Measurements from ENCODE around the gene FAM168A. TPM values are rescaled to one million over a fixed set of nuclear protein-coding genes. Genes with fewer than 3 reads are reported as not detected.

FAM168A gene
- total and polyA plus RNA-seq, 10 donors: 2.7 to 33.2 (median 22.7) TPM

GRCh38 chr11:73399159-73399590 lies 198.7 kb downstream of the FAM168A start:
- Histone ChIP-seq H3K9me3 (no peaks in the 10 kb centered on the region), H3K36me3 (peaks cover 0 to 78% (median 42%) of the 10 kb centered on the region in 6 donors), H3K27ac (peak overlapping the region in 1 of 8 donors; percentile 33), H3K4me1 (peaks cover 0 to 13% (median 3%) of the 10 kb centered on the region in 6 donors), H3K4me3 (no peak overlapping the region), H3K27me3 (replicated peaks in 1 of 7) (no peaks in the 10 kb centered on the region)
- intact Hi-C loops (cut with DNase I; ENCODE audit: low total_unique reads): no loop called here
- 56 to 82% (median 75%) methylated on average over 6 of the region's 6 CpGs for WGBS, 5 donors
- TF ChIP-seq CTCF (IDR thresholded peaks at IDR 0.05 in 8 of 11, conservative IDR thresholded peaks at IDR 0.05 in 3 of 11): no peak
- TF ChIP-seq POLR2AphosphoS5 (IDR thresholded peaks at IDR 0.05): no peak
- no peak for TF ChIP-seq POLR2A (IDR thresholded peaks at IDR 0.05)
- no peak for DNase-seq

DNA sequence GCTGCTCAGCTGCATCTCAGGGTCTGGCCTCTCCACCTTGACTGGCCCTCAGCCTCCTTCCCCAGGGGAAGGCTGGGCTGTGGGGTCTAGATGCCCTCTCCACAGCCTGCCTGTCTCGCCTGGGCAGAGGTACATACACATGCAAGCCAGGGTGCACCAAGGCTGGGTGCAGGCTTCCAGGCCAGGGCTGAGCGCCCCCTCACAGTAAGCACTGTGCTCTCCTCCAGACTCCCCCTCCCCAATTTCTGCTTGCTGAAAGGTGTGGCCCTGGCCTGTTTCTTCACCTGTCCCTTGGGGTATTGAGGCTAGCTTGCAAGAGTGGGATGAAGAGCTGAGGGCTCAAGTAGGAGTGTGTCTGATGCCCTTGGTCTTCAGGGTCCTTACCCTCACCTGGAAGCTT lies 199.2 kb downstream of the FAM168A start:
- no peak overlapping the region for H3K4me3 ChIP-seq
- TF ChIP-seq CTCF (IDR thresholded peaks at IDR 0.05 in 8 of 11, conservative IDR thresholded peaks at IDR 0.05 in 3 of 11) (no peak), POLR2AphosphoS5 (IDR thresholded peaks at IDR 0.05) (peak in 2 of 3 donors; percentile 39 to 47), POLR2A (IDR thresholded peaks at IDR 0.05) (no peak)
- peaks cover 0 to 82% (median 47%) of the 10 kb centered on the region in 6 donors for H3K36me3 ChIP-seq
- no peaks in the 10 kb centered on the region for H3K9me3 ChIP-seq
- WGBS, 5 donors: 85 to 96% (median 94%) methylated on average over 2 of the region's 2 CpGs
- peak overlapping the region in 1 of 8 donors; percentile 33 for H3K27ac ChIP-seq
- H3K4me1 ChIP-seq: peaks cover 0 to 10% (median 1%) of the 10 kb centered on the region in 6 donors
- no peak for DNase-seq
- intact Hi-C loops (cut with DNase I; ENCODE audit: low total_unique reads): no loop called here
- no peaks in the 10 kb centered on the region for H3K27me3 ChIP-seq (replicated peaks in 1 of 7)

- H3K27ac ChIP-seq: no peak overlapping the region
- H3K27me3 ChIP-seq (replicated peaks in 1 of 7): no peaks in the 10 kb centered on the region
- DNase-seq: no peak
- WGBS, 5 donors: 87 to 95% (median 90%) methylated on average over 5 of the region's 5 CpGs
- H3K9me3 ChIP-seq: no peaks in the 10 kb centered on the region
- H3K36me3 ChIP-seq: peaks cover 0 to 88% (median 48%) of the 10 kb centered on the region in 6 donors
- H3K4me3 ChIP-seq: no peak overlapping the region
- intact Hi-C loops (cut with DNase I; ENCODE audit: low total_unique reads): no loop called here
- H3K4me1 ChIP-seq: peaks cover 0 to 10% (median 5%) of the 10 kb centered on the region in 6 donors
- TF ChIP-seq POLR2A (IDR thresholded peaks at IDR 0.05): no peak
- peak in 1 of 3 donors; percentile 18 for TF ChIP-seq POLR2AphosphoS5 (IDR thresholded peaks at IDR 0.05)
- TF ChIP-seq CTCF (IDR thresholded peaks at IDR 0.05 in 8 of 11, conservative IDR thresholded peaks at IDR 0.05 in 3 of 11): no peak
Observed at GRCh38 chr11:73398132-73398526, 199.8 kb downstream of the FAM168A start.

DNA sequence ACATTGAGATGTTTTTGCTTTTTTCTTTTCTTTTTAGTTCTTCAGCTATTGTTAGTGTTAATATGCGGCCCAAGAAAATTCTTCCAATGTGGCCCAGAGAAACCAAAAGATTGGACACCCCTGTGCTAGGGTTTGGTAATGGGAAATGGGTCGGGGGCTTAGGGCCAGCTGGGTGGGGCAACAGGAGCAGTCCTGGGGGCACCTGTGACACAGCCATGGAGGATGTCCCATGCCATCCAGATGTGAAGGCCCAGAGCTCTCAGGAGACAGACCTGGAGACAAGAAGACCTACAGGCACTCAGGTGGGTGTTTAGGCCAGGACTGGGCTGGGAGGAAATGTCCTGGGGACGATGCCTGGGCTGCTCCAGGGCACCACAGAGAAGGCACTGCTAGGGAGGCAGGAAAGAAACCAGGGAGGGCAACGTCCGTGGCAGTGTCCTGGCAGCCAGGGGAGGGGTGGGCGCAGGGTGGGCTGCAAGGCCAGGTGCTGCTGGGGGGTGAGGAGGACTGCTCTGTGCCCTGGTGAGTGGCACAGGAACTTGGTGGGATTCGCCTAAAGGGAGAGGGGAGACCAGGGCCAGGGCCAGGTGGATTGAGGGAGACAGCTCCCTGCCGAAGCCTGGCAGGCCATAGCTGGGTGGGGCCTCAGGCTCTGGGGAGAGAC lies 200.3 kb downstream of the FAM168A start:
- peaks cover 0 to 91% (median 50%) of the 10 kb centered on the region in 6 donors for H3K36me3 ChIP-seq
- peak; percentile 63 for DNase-seq
- H3K27ac ChIP-seq: no peak overlapping the region
- TF ChIP-seq POLR2AphosphoS5 (IDR thresholded peaks at IDR 0.05) (peak in 2 of 3 donors; percentile 13 to 62), CTCF (IDR thresholded peaks at IDR 0.05 in 8 of 11, conservative IDR thresholded peaks at IDR 0.05 in 3 of 11) (no peak), POLR2A (IDR thresholded peaks at IDR 0.05) (no peak)
- no peaks in the 10 kb centered on the region for H3K27me3 ChIP-seq (replicated peaks in 1 of 7)
- no peak overlapping the region for H3K4me3 ChIP-seq
- H3K4me1 ChIP-seq: peaks cover 0 to 14% (median 10%) of the 10 kb centered on the region in 6 donors
- H3K9me3 ChIP-seq: no peaks in the 10 kb centered on the region
- 84 to 95% (median 91%) methylated on average over 8 of the region's 8 CpGs for WGBS, 5 donors
- intact Hi-C loops (cut with DNase I; ENCODE audit: low total_unique reads): no loop called here

Measured in spleen (tissue), 11 donors.